GM20000 (cell line): Measurements from ENCODE around the gene CTDP1.

Source experiments
- DNase-seq: peaks from one replicate; pipeline ENCODE4 v3.0.0; 2012; ENCODE audit warnings: low spot score
- TF ChIP-seq, protein P1 (sequence below): IDR thresholded peaks from 2 replicates; pipeline ENCODE4 v1.5.1; 2012; ENCODE audit warnings: mild to moderate bottlenecking, control low read depth; ENCODE audit errors: extremely low read depth, missing control alignments

CTDP1 gene

DNA sequence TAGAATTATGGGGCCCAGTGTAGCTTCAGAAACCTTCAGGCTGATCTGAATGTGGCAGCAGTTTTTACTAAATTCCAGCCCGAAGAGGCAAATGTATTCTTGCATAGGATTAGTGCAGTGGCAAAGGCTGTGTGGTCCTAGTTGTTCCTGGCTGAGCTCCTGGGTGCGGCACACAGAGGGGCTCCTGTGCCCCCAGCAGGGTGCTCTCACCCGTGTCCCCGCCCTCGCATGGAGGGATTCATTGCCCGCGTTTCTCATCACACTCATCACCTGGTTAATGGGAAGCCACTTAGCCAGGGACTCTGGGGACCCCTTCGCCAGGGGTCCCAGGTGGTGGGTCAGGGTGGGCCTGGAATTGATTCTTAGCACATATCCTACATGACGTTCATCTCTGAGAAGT lies 122.0 kb downstream of the CTDP1 start:
- TF ChIP-seq, protein P1, sequence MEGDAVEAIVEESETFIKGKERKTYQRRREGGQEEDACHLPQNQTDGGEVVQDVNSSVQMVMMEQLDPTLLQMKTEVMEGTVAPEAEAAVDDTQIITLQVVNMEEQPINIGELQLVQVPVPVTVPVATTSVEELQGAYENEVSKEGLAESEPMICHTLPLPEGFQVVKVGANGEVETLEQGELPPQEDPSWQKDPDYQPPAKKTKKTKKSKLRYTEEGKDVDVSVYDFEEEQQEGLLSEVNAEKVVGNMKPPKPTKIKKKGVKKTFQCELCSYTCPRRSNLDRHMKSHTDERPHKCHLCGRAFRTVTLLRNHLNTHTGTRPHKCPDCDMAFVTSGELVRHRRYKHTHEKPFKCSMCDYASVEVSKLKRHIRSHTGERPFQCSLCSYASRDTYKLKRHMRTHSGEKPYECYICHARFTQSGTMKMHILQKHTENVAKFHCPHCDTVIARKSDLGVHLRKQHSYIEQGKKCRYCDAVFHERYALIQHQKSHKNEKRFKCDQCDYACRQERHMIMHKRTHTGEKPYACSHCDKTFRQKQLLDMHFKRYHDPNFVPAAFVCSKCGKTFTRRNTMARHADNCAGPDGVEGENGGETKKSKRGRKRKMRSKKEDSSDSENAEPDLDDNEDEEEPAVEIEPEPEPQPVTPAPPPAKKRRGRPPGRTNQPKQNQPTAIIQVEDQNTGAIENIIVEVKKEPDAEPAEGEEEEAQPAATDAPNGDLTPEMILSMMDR, result no peak
- DNase-seq, result no peak

DNA sequence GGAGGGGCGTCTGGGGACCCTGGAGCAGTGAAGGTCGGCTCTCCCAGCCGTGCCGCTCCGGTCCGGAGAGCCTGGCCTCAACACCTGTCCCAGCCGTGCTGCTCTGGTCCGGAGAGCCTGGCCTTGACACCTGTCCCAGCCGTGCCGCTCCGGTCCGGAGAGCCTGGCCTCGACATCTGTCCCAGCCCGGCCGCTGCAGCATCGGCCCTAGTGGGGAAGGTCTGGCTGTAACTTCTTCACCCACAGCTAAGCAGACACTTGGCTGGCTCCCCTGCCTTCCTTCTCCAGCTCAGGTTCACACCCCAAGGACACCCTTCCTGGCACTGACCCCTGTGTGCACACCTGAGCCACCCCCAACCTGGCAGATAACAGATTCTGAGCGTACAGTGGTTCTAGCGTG lies 122.7 kb downstream of the CTDP1 start:
- TF ChIP-seq, protein P1, result no peak
- no peak for DNase-seq

DNA sequence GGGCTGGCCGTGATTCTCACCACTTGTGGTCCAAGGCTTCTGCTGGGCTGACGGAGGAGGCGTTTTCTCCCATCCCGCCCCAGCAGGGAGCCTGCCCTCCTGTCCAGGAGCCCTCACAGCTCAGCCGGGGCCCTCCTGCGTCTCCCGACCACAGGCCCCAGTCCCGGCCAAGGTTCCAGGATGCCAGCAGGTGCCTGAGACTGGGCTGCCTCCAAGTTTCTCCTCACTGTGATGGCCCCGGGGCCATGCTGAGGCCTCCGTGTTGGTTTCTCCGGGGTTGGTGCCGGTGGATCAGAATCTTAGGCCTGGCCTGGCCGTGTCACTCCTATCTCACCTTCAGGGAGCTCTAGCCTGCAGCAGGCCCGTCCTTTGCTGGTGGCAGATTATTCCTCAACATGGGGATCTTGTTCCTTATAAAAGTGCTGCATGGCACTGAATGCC lies 124.0 kb downstream of the CTDP1 start:
- no peak for DNase-seq
- TF ChIP-seq, protein P1, result no peak
